ENCODE results near the gene PCDHGC3.

The PCDHGC3 gene

DNA sequence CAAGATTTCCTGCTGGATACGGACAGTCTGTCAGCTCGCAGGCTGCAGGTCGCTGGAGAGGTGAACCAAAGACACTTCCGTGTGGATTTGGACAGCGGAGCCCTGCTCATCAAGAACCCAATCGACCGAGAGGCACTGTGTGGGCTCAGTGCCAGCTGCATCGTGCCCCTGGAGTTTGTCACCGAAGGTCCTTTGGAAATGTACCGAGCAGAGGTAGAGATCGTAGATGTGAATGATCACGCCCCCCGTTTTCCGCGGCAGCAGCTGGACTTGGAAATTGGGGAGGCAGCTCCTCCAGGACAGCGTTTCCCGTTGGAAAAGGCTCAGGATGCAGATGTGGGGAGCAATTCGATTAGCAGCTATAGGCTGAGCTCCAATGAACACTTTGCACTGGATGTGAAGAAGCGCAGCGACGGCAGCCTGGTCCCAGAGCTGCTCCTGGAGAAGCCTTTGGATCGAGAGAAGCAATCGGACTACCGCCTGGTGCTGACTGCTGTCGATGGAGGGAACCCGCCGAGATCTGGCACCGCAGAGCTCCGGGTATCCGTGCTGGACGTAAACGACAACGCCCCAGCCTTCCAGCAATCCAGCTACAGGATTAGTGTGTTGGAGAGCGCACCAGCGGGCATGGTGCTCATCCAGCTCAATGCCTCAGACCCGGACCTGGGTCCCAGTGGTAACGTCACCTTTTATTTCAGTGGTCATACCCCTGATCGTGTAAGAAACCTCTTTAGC lies 9.7 kb downstream of the PCDHGC3 start:
- no peak for DNase-seq

GRCh38 chr5:141486091-141486490 lies 10.3 kb downstream of the PCDHGC3 start:
- no peak for DNase-seq

- DNase-seq, result no peak
These were observed 11.4 kb downstream of the PCDHGC3 start for GRCh38 chr5:141487131-141487530.

- no peak for DNase-seq
These were observed 13.1 kb downstream of the PCDHGC3 start, which contains the start of gene PCDHGC5 for GRCh38 chr5:141488591-141489561. Gene PCDHGC5, plus strand, starts transcription at chr5:141489081. Its CDS starts 160 bp downstream, at chr5:141489241.

- DNase-seq, result no peak
These were observed 14.1 kb downstream of the PCDHGC3 start for GRCh38 chr5:141489841-141490240.

- no peak for DNase-seq
These were observed 14.5 kb downstream of the PCDHGC3 start for GRCh38 chr5:141490271-141490670.

DNA sequence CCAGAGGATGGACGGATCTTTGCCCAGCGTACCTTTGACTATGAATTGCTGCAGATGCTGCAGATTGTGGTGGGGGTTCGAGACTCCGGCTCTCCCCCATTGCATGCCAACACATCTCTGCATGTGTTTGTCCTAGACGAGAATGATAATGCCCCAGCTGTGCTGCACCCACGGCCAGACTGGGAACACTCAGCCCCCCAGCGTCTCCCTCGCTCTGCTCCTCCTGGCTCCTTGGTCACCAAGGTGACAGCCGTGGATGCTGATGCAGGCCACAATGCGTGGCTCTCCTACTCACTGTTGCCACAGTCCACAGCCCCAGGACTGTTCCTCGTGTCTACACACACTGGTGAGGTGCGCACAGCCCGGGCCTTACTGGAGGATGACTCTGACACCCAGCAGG lies 15.0 kb downstream of the PCDHGC3 start:
- no peak for DNase-seq

GRCh38 chr5:141491323-141492167 lies 15.8 kb downstream of the PCDHGC3 start:
- DNase-seq, result no peak

DNA sequence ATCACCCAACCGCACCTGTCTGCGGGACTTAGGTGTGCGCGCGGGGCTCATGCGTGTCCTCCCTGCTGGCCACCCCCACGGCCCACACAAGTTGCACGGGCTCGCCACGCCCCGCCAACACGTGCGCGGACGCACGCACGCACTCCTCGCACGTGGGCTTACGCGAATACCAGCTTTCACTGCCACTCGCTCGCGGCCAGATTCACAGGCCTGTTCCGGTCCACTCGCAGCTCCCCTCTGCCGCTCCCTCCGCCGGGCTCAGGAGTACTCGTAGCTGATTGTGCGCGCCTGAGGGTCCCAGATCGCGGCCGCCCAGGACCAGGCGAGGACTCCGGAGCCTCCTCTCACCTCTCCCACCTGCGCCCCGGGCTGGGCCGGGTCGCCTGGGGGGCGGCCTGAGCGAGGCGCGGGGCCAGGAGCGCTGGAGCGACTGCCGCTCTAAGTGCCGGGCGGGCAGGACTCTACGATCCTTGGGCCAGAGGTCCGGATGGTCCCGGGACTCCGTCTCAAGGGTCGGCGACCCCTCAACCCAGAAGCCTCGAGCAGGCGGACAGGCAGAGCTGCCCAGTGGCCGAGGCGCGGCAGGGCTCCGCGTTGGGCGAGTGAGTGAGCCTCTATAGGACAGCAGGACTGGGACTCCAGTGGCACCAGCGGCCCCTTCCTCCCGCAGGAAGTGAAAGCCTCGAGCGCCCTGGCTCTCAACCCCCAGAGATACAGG lies 16.6 kb downstream of the PCDHGC3 start:
- no peak for DNase-seq

DNA sequence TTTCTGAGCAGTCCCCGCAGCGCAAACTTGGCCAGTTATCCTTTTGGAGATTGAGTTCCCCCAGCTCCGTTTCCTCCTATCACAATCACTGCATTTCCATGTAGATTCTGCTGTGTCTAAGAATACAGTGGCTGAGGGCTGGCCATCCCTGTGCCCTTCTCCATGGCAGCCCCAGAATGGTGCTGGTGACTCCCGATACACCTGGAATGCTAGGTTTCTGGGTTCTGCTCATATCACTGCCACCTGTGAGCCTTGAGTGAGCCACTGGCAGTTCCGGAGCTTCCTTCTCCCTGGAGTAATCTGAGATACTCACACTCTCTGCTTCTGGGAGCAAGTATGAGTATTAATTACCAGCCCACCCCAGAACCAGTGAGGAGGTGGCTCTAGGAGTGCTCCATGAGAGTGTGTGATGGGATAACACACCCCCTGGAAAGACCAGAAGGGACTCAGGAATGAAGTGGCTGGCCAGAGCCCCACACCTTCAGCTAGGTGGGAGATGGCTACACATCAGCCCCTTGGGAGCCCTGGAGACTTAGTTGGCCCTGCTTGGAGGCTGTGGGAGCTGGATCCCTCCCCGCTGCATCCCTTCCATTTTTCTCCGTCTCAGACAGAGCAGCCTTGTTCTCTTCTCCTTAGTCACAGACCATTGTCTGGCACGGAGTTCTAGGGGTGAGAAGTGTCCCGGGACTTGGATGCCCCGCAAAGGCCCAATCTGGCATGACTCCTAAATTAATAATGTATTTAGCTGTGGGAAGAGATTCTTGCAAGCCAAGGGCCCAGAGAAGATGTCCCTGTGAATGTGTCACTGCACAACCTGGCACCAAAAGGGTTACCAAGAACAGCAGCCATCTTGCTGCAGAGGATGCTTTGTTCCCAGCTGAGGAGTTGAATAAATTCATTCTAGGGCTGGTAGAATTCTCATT lies 18.0 kb downstream of the PCDHGC3 start:
- no peak for DNase-seq

- no peak for DNase-seq
These were observed 19.1 kb downstream of the PCDHGC3 start for GRCh38 chr5:141494761-141495452.

DNA sequence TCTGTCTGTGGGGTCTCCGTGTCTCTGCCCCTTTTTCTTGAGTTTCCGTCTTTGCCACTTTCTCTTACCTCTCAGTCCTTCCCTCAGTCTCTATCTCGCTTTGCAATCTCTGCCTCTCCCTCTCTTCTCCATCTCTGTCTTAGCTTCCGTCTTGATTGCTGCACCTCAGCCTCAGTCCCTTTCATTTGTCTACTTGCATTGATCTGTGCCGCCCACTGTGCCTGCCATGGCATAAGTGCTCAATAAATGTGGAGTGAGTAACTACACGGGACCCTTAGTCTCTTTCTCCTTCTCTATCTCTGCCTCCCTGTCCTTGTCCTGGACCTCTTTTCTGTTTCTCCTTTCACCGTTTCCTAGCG lies 19.7 kb downstream of the PCDHGC3 start:
- no peak for DNase-seq

- no peak for DNase-seq
These were observed 20.3 kb downstream of the PCDHGC3 start for GRCh38 chr5:141496038-141496437.

DNA sequence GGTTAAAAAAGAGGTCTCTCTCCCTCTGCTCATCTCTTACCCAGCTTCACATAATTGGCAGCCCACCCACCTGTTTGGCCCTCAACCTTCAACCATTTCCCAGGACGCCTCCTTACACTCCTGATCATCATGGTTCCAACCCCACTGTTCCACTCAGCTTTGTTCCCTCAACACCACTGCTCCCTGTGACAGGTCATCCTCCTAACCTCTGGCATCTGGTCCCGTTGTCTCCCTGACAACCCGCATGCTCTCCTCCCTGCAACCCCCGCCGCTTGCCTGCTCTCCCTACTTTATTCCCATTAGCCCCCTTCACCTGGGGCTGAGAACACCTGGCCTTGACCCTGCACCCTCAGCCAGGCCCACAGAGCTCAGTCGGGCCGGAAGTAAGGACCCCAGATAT lies 26.0 kb downstream of the PCDHGC3 start:
- DNase-seq, result no peak

DNA sequence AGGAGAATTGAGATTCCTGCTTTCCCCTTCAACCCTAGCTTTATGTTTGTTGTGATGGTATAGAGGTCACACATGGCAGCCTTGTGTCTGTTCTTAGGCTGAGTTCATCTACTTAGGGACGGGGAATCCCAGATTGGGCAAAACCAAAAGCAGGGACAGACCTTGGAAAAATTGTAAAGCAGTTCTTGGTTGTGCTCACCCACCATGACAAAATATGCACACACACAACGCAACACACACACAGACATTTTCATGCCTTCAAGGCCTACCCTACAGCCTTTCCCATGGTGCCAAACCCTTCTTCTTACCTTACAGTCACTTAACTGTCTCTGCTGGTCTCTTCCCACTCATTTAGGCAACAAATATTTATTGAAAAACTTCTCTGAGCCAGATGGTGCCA lies 27.9 kb downstream of the PCDHGC3 start:
- DNase-seq, result no peak

DNA sequence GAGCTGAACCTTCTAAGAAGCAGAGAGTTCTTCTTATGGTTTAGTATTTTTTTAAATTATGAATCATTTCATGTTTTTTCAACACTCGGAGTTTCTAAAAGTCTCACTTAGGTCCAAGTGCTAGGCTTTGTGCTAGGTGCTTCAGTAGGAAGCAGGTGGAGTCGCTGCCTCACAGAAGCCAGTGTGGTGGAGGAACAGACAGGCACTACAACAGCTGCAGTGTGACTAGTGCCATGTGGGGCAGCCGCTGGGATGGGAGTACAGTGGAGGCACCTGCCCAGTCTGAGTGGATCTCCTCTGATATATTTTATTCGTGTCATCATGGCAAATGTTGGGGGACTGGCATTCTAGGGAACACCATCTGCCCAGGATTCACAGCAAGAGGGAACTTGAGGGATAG lies 28.4 kb downstream of the PCDHGC3 start:
- DNase-seq, result no peak

- DNase-seq, result no peak
These were observed 30.8 kb downstream of the PCDHGC3 start for GRCh38 chr5:141506381-141507155.

GRCh38 chr5:141507387-141508091 lies 31.8 kb downstream of the PCDHGC3 start:
- DNase-seq, result no peak

DNA sequence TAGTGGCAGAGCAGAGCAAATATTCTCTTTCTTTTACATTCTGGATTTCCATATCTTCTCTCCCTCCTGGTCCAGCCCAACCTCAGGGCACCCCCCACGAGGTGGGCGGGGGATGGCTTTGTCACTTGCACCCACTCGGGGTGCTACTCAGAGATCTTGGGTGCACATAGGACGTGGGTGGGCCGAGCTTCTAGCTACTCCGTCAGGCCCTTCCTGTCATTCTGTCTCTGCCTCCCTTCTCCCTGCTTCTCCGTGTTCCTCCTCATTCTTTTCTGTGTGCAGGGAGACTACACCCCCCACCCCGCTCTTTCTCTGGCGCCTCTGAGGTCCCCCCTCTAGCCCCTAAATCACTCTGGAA lies 32.7 kb downstream of the PCDHGC3 start:
- DNase-seq, result no peak

Measured in GDM1 (cell line).